Trophoblast cell (in vitro differentiated cells and primary cell): ENCODE measurements around the gene COPA.

Experiments used
- DNase-seq, 2 donors: peaks; one replicate each; pipeline ENCODE4 v3.0.0-alpha.2; 2016
- H2AFZ ChIP-seq: 2 replicates; pipeline ENCODE4 v1.6.1; 2013; ENCODE audit warnings: low read length, moderate library complexity, mild to moderate bottlenecking; ENCODE audit not compliant: insufficient read depth, poor library complexity
- H2AK5ac ChIP-seq: 2 replicates; pipeline ENCODE4 v1.6.1; 2013; ENCODE audit warnings: mild to moderate bottlenecking, low read length
- H2BK120ac ChIP-seq: 2 replicates; pipeline ENCODE4 v1.6.1; 2013; ENCODE audit warnings: low read length, mild to moderate bottlenecking, moderate library complexity; ENCODE audit not compliant: insufficient read depth, poor library complexity
- H2BK12ac ChIP-seq: 2 replicates; pipeline ENCODE4 v1.6.1; 2013; ENCODE audit warnings: mild to moderate bottlenecking, low read length, moderate library complexity
- H2BK5ac ChIP-seq: 2 replicates; pipeline ENCODE4 v1.6.1; 2013; ENCODE audit warnings: low read length, low read depth, moderate library complexity, mild to moderate bottlenecking; ENCODE audit not compliant: poor library complexity
- H3K14ac ChIP-seq: 2 replicates; pipeline ENCODE4 v1.6.1; 2013; ENCODE audit warnings: mild to moderate bottlenecking, low read length
- H3K18ac ChIP-seq: 2 replicates; pipeline ENCODE4 v1.6.1; 2013; ENCODE audit warnings: mild to moderate bottlenecking, low read length
- H3K23ac ChIP-seq: 2 replicates; pipeline ENCODE4 v1.6.1; 2013; ENCODE audit warnings: low read length
- H3K27ac ChIP-seq: 2 replicates; pipeline ENCODE4 v1.5.1; 2013; ENCODE audit warnings: low read depth, mild to moderate bottlenecking, inconsistent platforms, low read length, moderate library complexity
- H3K27me3 ChIP-seq: 2 replicates; pipeline ENCODE4 v1.6.1; 2013; ENCODE audit warnings: inconsistent platforms, mild to moderate bottlenecking, low read length, moderate library complexity; ENCODE audit not compliant: insufficient read depth
- H3K36me3 ChIP-seq, 2 experiments: 1 replicate in 1 of 2; 2 replicates in 1 of 2; pipeline ENCODE4 v1.6.1; 2013; ENCODE audit warnings: low read length in 2 of 2, mild to moderate bottlenecking in 2 of 2, moderate library complexity in 1 of 2; ENCODE audit not compliant: insufficient read depth in 2 of 2, control insufficient read depth in 1 of 2
- H3K4ac ChIP-seq: 2 replicates; pipeline ENCODE4 v1.6.1; 2013; ENCODE audit warnings: low read depth, mild to moderate bottlenecking, low read length, moderate library complexity
- H3K4me1 ChIP-seq, 2 experiments: 1 replicate in 1 of 2; 2 replicates in 1 of 2; pipeline ENCODE4 v1.6.1; 2013; ENCODE audit warnings: low read length in 2 of 2, mild to moderate bottlenecking in 2 of 2, moderate library complexity in 1 of 2; ENCODE audit not compliant: insufficient read depth in 2 of 2, control insufficient read depth in 1 of 2
- H3K4me2 ChIP-seq: 2 replicates; pipeline ENCODE4 v1.6.1; 2013; ENCODE audit warnings: inconsistent platforms, mild to moderate bottlenecking, low read length, moderate library complexity
- H3K4me3 ChIP-seq: 2 replicates; pipeline ENCODE4 v1.5.1; 2013; ENCODE audit warnings: mild to moderate bottlenecking, low read depth, low read length, inconsistent platforms
- H3K79me1 ChIP-seq: one replicate; pipeline ENCODE4 v1.6.1; 2013; ENCODE audit warnings: low read length
- H3K79me2 ChIP-seq: 2 replicates; pipeline ENCODE4 v1.6.1; 2013; ENCODE audit warnings: low read length, mild to moderate bottlenecking; ENCODE audit not compliant: control insufficient read depth, insufficient read depth, poor library complexity
- H3K9ac ChIP-seq: 2 replicates; pipeline ENCODE4 v1.6.1; 2013; ENCODE audit warnings: mild to moderate bottlenecking, low read length
- H3K9me3 ChIP-seq: 2 replicates; pipeline ENCODE4 v1.6.1; 2013; ENCODE audit warnings: low read depth, mild to moderate bottlenecking, control low read depth, inconsistent platforms, low read length; ENCODE audit not compliant: insufficient read depth
- H4K12ac ChIP-seq: 2 replicates; pipeline ENCODE4 v1.6.1; 2013; ENCODE audit warnings: low read depth, mild to moderate bottlenecking, low read length, moderate library complexity
- H4K8ac ChIP-seq: 2 replicates; pipeline ENCODE4 v1.6.1; 2013; ENCODE audit warnings: low read depth, mild to moderate bottlenecking, low read length, moderate library complexity
- H4K91ac ChIP-seq: one replicate; pipeline ENCODE4 v1.6.1; 2013; ENCODE audit warnings: low read depth, mild to moderate bottlenecking, low read length, moderate library complexity
- WGBS: extraction: QIAGEN DNeasy Blood & Tissue Kit; methylation state at CpG from one replicate; pipeline ENCODE4 v1.1.7; 2013; ENCODE audit warnings: missing lambda C conversion rate; ENCODE audit not compliant: insufficient read length, insufficient coverage; ENCODE audit errors: extremely low coverage; 5-methylcytosine and 5-hydroxymethylcytosine counted together

The COPA gene

GRCh38 chr1:160338580-160338979 lies 4.5 kb downstream of the COPA start:
- H2BK120ac ChIP-seq = no peak overlapping the region
- no peak overlapping the region for H3K4me3 ChIP-seq
- H3K4ac ChIP-seq = no peak overlapping the region
- H3K23ac ChIP-seq = no peak overlapping the region
- H3K27ac ChIP-seq = no peak overlapping the region
- no peak overlapping the region for H4K12ac ChIP-seq
- H4K91ac ChIP-seq = no peak overlapping the region
- H3K79me2 ChIP-seq = peaks cover 14% of the 10 kb centered on the region
- H2AFZ ChIP-seq = no peak overlapping the region
- H3K79me1 ChIP-seq = peaks cover 9% of the 10 kb centered on the region
- peaks cover 5 to 18% of the 10 kb centered on the region in 2 experiments for H3K36me3 ChIP-seq
- no peak overlapping the region for H2BK12ac ChIP-seq
- no peak overlapping the region for H2BK5ac ChIP-seq
- no peak overlapping the region for H3K9ac ChIP-seq
- H3K14ac ChIP-seq = no peak overlapping the region
- no peaks in the 10 kb centered on the region for H3K27me3 ChIP-seq
- H3K4me1 ChIP-seq = peaks cover 0 to 1% of the 10 kb centered on the region in 2 experiments
- no peak for DNase-seq
- WGBS = no CpG with 5 or more reads among the region's 4 CpGs
- H2AK5ac ChIP-seq = no peak overlapping the region
- H4K8ac ChIP-seq = no peak overlapping the region
- H3K4me2 ChIP-seq = no peak overlapping the region
- H3K9me3 ChIP-seq = no peaks in the 10 kb centered on the region
- no peak overlapping the region for H3K18ac ChIP-seq

GRCh38 chr1:160332516-160332915 lies 10.5 kb downstream of the COPA start:
- H3K4me1 ChIP-seq = no peaks in the 10 kb centered on the region
- H3K4me2 ChIP-seq = no peak overlapping the region
- no peak overlapping the region for H3K27ac ChIP-seq

GRCh38 chr1:160330119-160330518 lies 12.9 kb downstream of the COPA start:
- Histone ChIP-seq H3K4me1 (no peaks in the 10 kb centered on the region), H4K8ac (no peak overlapping the region), H3K79me1 (no peaks in the 10 kb centered on the region), H3K36me3 (peaks cover 36 to 55% of the 10 kb centered on the region in 2 experiments), H3K9me3 (no peaks in the 10 kb centered on the region), H3K4ac (no peak overlapping the region), H3K79me2 (no peaks in the 10 kb centered on the region), H2BK5ac (no peak overlapping the region), H4K91ac (no peak overlapping the region), H2AK5ac (no peak overlapping the region), H3K4me2 (no peak overlapping the region), H2BK120ac (no peak overlapping the region), H2AFZ (no peak overlapping the region), H3K18ac (no peak overlapping the region), H3K9ac (no peak overlapping the region), H3K27ac (no peak overlapping the region), H2BK12ac (no peak overlapping the region), H3K14ac (no peak overlapping the region), H3K4me3 (no peak overlapping the region), H4K12ac (no peak overlapping the region), H3K27me3 (no peaks in the 10 kb centered on the region), H3K23ac (no peak overlapping the region)
- no peak for DNase-seq

More at GRCh38 chr1:160332516-160332915, 10.5 kb downstream of the COPA start:
- H4K91ac ChIP-seq = no peak overlapping the region
- no peak overlapping the region for H3K23ac ChIP-seq
- H4K12ac ChIP-seq = no peak overlapping the region
- H2BK5ac ChIP-seq = no peak overlapping the region
- no peak overlapping the region for H3K14ac ChIP-seq
- DNase-seq = no peak
- H3K79me2 ChIP-seq = no peaks in the 10 kb centered on the region
- H3K9me3 ChIP-seq = no peaks in the 10 kb centered on the region
- H3K4me3 ChIP-seq = no peak overlapping the region
- no peak overlapping the region for H3K4ac ChIP-seq
- H4K8ac ChIP-seq = no peak overlapping the region
- no peaks in the 10 kb centered on the region for H3K27me3 ChIP-seq
- H3K9ac ChIP-seq = no peak overlapping the region
- H3K79me1 ChIP-seq = no peaks in the 10 kb centered on the region
- no peak overlapping the region for H2BK12ac ChIP-seq
- no peak overlapping the region for H2BK120ac ChIP-seq
- H3K36me3 ChIP-seq = peaks cover 31 to 46% of the 10 kb centered on the region in 2 experiments
- no peak overlapping the region for H3K18ac ChIP-seq
- no peak overlapping the region for H2AK5ac ChIP-seq
- no peak overlapping the region for H2AFZ ChIP-seq

GRCh38 chr1:160328184-160328583 lies 14.9 kb downstream of the COPA start:
- no peak overlapping the region for H3K4me2 ChIP-seq
- no peak overlapping the region for H4K8ac ChIP-seq
- no peak overlapping the region for H2BK120ac ChIP-seq
- H3K79me1 ChIP-seq = no peaks in the 10 kb centered on the region
- WGBS = no CpG with 5 or more reads among the region's 8 CpGs
- no peak overlapping the region for H3K18ac ChIP-seq
- H3K9me3 ChIP-seq = no peaks in the 10 kb centered on the region
- H3K9ac ChIP-seq = no peak overlapping the region
- no peak overlapping the region for H2BK5ac ChIP-seq
- H2AK5ac ChIP-seq = no peak overlapping the region
- H4K12ac ChIP-seq = no peak overlapping the region
- no peaks in the 10 kb centered on the region for H3K79me2 ChIP-seq
- no peak overlapping the region for H3K27ac ChIP-seq
- H3K4me1 ChIP-seq = no peaks in the 10 kb centered on the region
- H4K91ac ChIP-seq = no peak overlapping the region
- H3K4ac ChIP-seq = no peak overlapping the region
- no peak overlapping the region for H2AFZ ChIP-seq
- no peaks in the 10 kb centered on the region for H3K27me3 ChIP-seq
- H3K4me3 ChIP-seq = no peak overlapping the region
- H3K36me3 ChIP-seq = peaks cover 45 to 54% of the 10 kb centered on the region in 2 experiments
- H3K14ac ChIP-seq = no peak overlapping the region
- no peak for DNase-seq
- H2BK12ac ChIP-seq = no peak overlapping the region
- H3K23ac ChIP-seq = no peak overlapping the region
